Measurements from ENCODE around the gene KRTAP12-1. TPM values are rescaled to one million over a fixed set of nuclear protein-coding genes. Genes with fewer than 3 reads are reported as not detected.

The KRTAP12-1 gene
- total RNA-seq, 2 experiments from 2014 or later: not detected

DNA sequence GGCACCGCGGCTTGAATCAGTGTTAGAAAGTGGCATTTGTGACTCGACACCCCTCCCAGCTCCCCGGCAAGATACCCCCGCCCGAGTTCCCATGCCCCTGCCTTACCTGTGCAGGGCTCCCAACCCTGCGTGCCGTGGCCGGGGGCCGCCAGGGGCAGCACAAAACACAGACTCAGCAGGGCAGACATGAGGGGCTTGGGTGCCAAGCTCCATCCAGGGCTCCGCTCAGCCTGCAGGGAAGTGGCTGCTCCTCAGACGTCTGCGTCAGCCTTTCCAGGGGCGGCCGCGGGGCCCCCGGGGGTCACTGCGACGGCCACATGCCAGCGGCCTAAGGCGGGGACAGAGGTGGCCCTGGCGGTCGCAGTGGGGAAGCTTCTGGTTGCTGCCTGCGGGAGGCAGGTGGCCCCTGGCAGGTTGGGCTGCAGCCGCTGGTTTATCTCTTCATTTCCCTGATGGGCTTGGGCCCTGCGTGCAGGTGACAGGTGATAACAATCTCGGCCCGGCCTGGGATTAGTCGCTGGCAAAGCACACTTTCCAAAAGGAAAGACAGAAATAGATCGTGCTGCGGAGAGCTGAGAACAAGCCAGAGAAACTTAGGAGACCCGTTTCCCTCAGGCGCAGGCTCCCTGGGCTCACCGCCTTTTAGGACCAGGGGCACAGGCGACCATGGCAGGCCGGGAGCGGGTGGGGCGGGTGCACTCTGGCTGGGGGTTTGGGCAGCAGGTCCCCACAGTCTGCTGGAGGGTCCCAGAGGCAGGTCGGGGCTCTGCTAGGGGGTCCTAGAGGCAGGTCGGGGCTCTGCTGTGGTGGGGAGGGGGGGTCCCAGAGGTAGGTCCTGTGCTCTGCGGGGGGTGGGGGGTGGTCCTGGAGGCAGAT is 29.6 kb upstream of the KRTAP12-1 start, which contains the start of gene TSPEAR:
Gene TSPEAR, minus strand, starts transcription at position 246 of the 876 bp plus-strand sequence. Its CDS starts 58 bp downstream, at position 188.
- Histone ChIP-seq H2AFZ (ENCODE audit: low read length) (no peak within 1 kb of the TSS), H3K4me2 (ENCODE audit: low read length) (no peak within 1 kb of the TSS), H3K79me2 (ENCODE audit: insufficient read depth, low read depth, low read length) (no peaks in the 10 kb centered on the region), H3K27ac (ENCODE audit: low read depth, low read length, poor library complexity, severe bottlenecking) (no peak within 1 kb of the TSS), H3K9me3 (ENCODE audit: low read length) (no peaks in the 10 kb centered on the region), H3K36me3 (ENCODE audit: insufficient read depth, low read length) (no peaks in the 10 kb centered on the region), H3K4me1 (ENCODE audit: insufficient read depth, low read length, poor library complexity, severe bottlenecking) (no peaks in the 10 kb centered on the region), H4K20me1 (ENCODE audit: insufficient read depth, low read length) (no peaks in the 10 kb centered on the region), H3K4me3 (ENCODE audit: low read depth, low read length, poor library complexity, severe bottlenecking) (no peak within 1 kb of the TSS), H3K9me2 (ENCODE audit: insufficient read depth, low read length) (no peaks in the 10 kb centered on the region)
- DNase-seq (ENCODE audit: low spot score): no peak
- ChIA-PET POLR2A (no interaction called here), CTCF (ENCODE audit: unreplicated experiment) (no interaction called here)
- intact Hi-C loops (cut with micrococcal nuclease; ENCODE audit: unreplicated experiment): no loop called here
- no TSS peak for BruUV-seq (replicated peaks)
- TF ChIP-seq, protein P1, sequence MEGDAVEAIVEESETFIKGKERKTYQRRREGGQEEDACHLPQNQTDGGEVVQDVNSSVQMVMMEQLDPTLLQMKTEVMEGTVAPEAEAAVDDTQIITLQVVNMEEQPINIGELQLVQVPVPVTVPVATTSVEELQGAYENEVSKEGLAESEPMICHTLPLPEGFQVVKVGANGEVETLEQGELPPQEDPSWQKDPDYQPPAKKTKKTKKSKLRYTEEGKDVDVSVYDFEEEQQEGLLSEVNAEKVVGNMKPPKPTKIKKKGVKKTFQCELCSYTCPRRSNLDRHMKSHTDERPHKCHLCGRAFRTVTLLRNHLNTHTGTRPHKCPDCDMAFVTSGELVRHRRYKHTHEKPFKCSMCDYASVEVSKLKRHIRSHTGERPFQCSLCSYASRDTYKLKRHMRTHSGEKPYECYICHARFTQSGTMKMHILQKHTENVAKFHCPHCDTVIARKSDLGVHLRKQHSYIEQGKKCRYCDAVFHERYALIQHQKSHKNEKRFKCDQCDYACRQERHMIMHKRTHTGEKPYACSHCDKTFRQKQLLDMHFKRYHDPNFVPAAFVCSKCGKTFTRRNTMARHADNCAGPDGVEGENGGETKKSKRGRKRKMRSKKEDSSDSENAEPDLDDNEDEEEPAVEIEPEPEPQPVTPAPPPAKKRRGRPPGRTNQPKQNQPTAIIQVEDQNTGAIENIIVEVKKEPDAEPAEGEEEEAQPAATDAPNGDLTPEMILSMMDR (conservative IDR thresholded peaks at IDR 0.05; ENCODE audit: low read length): no peak
- no peak for TF ChIP-seq EZH2phosphoT487 (IDR thresholded peaks at IDR 0.05; ENCODE audit: borderline replicate concordance, low read depth, low read length)

DNA sequence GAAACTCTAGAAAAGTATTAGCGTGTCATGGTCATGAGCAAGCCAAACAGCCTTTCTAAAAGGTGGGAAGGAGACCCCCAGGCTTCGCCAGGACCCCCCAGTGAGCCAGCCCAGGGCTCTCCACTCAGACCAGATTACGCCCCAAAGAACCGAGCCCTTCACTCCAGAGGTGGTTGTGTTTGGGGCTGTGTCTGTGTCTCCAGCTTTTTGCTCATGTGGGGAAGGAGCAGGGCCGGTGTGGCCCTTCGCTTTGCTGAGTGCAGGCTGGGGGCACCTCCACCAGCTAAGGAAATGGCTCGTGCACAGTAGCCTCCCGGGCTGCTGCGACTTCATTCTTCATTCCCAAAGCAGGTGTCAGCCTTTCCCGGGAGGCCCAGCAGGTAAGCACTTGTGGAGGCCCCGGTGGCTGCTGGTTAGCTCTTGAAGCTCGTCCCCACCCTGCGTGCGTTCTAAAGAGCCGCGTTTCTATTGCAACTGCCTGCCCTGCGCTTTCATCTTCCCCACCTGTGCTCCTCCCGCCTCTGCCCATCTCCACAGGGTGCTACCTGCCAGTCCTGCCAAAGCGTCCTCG is 28.9 kb upstream of the KRTAP12-1 start:
- no TSS peak for BruUV-seq (replicated peaks)
- no peaks in the 10 kb centered on the region for H3K79me2 ChIP-seq (ENCODE audit: insufficient read depth, low read depth, low read length)
- H3K4me1 ChIP-seq (ENCODE audit: insufficient read depth, low read length, poor library complexity, severe bottlenecking): no peaks in the 10 kb centered on the region
- ChIA-PET POLR2A (no interaction called here), CTCF (ENCODE audit: unreplicated experiment) (no interaction called here)
- no peak overlapping the region for H2AFZ ChIP-seq (ENCODE audit: low read length)
- no peaks in the 10 kb centered on the region for H3K36me3 ChIP-seq (ENCODE audit: insufficient read depth, low read length)
- H3K4me3 ChIP-seq (ENCODE audit: low read depth, low read length, poor library complexity, severe bottlenecking): no peak overlapping the region
- no peak overlapping the region for H3K27ac ChIP-seq (ENCODE audit: low read depth, low read length, poor library complexity, severe bottlenecking)
- intact Hi-C loops (cut with micrococcal nuclease; ENCODE audit: unreplicated experiment): no loop called here
- H3K9me3 ChIP-seq (ENCODE audit: low read length): no peaks in the 10 kb centered on the region
- DNase-seq (ENCODE audit: low spot score): no peak
- no peaks in the 10 kb centered on the region for H4K20me1 ChIP-seq (ENCODE audit: insufficient read depth, low read length)
- no peaks in the 10 kb centered on the region for H3K9me2 ChIP-seq (ENCODE audit: insufficient read depth, low read length)
- TF ChIP-seq, protein P1 (conservative IDR thresholded peaks at IDR 0.05; ENCODE audit: low read length): no peak
- TF ChIP-seq EZH2phosphoT487 (IDR thresholded peaks at IDR 0.05; ENCODE audit: borderline replicate concordance, low read depth, low read length): no peak
- no peak overlapping the region for H3K4me2 ChIP-seq (ENCODE audit: low read length)

DNA sequence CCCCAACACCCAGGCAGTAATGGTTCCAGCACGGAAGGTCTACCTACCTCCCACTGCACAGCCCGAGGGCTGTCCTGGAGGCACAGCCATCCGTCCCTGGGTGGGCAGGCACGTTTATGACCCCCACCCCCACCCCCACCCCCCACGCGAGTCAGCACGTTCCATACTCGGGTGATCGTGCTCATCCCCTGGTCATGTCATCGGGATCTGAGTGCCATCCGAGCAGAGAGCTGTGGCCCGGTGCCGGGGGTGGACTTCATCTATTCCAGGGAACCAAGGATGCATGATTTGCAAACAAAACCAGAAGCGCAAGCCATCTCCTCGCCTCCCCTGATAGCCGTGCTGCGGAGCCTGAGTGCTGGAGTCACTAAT is 28.3 kb upstream of the KRTAP12-1 start:
- ChIA-PET POLR2A (no interaction called here), CTCF (ENCODE audit: unreplicated experiment) (no interaction called here)
- TF ChIP-seq, protein P1 (conservative IDR thresholded peaks at IDR 0.05; ENCODE audit: low read length): no peak
- no peak for TF ChIP-seq EZH2phosphoT487 (IDR thresholded peaks at IDR 0.05; ENCODE audit: borderline replicate concordance, low read depth, low read length)

More for the DNA sequence above, 28.3 kb upstream of the KRTAP12-1 start:
- no peaks in the 10 kb centered on the region for H4K20me1 ChIP-seq (ENCODE audit: insufficient read depth, low read length)
- no peaks in the 10 kb centered on the region for H3K9me3 ChIP-seq (ENCODE audit: low read length)
- H3K4me3 ChIP-seq (ENCODE audit: low read depth, low read length, poor library complexity, severe bottlenecking): no peak overlapping the region
- no peak overlapping the region for H3K27ac ChIP-seq (ENCODE audit: low read depth, low read length, poor library complexity, severe bottlenecking)
- H3K4me1 ChIP-seq (ENCODE audit: insufficient read depth, low read length, poor library complexity, severe bottlenecking): no peaks in the 10 kb centered on the region
- H3K9me2 ChIP-seq (ENCODE audit: insufficient read depth, low read length): no peaks in the 10 kb centered on the region
- H3K4me2 ChIP-seq (ENCODE audit: low read length): no peak overlapping the region
- intact Hi-C loops (cut with micrococcal nuclease; ENCODE audit: unreplicated experiment): no loop called here
- DNase-seq (ENCODE audit: low spot score): no peak
- no peaks in the 10 kb centered on the region for H3K79me2 ChIP-seq (ENCODE audit: insufficient read depth, low read depth, low read length)
- BruUV-seq (replicated peaks): no TSS peak
- no peak overlapping the region for H2AFZ ChIP-seq (ENCODE audit: low read length)
- H3K36me3 ChIP-seq (ENCODE audit: insufficient read depth, low read length): no peaks in the 10 kb centered on the region

Data from OCI-LY7 (cell line).